OCI-LY3 (cell line): Measurements from ENCODE around the gene KCND2.

ENCODE experiments used
- CTCF ChIP-seq: fragments of 200-600, 300-600 bp; sonication (generic); IDR thresholded peaks from 2 replicates; pipeline ENCODE4 v1.5.1; 2014; ENCODE audit warnings: antibody characterized with exemption, low read length, low read depth
- EZH2phosphoT487 ChIP-seq: fragments of 200-600 bp; shearing (Covaris generic); IDR thresholded peaks from 2 replicates; pipeline ENCODE4 v1.6.1; 2018; ENCODE audit warnings: antibody characterized with exemption, mixed run types, low read depth

GRCh38 chr7:120583899-120584586 is 311.1 kb downstream of the KCND2 start:
- TF ChIP-seq CTCF (no peak), EZH2phosphoT487 (no peak)
